ENCODE measurements around the gene COL24A1.

DNA sequence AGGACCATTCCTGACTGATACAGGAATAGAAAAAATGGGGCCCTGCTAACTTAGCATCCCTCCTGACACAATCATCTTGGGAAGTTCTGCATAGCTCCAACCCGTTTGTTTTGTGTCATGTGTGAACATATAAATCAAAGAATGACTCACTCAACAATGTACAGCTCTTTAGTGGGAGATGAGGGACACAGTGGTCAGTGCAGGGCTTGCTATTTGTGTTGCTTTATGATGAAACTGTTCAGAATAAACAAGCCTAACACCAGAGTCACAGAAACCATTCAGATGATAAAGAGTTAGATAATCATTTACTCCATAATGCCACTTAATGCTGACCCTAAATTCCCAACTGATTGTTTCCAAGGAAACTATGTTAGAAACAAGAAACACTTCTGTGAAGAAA is 294.1 kb downstream of the COL24A1 start:
- TF ChIP-seq POLR2A (IDR thresholded peaks at IDR 0.05) (no peak), EP300 (IDR thresholded peaks at IDR 0.05) (no peak)
- TF ChIP-seq, protein P1, sequence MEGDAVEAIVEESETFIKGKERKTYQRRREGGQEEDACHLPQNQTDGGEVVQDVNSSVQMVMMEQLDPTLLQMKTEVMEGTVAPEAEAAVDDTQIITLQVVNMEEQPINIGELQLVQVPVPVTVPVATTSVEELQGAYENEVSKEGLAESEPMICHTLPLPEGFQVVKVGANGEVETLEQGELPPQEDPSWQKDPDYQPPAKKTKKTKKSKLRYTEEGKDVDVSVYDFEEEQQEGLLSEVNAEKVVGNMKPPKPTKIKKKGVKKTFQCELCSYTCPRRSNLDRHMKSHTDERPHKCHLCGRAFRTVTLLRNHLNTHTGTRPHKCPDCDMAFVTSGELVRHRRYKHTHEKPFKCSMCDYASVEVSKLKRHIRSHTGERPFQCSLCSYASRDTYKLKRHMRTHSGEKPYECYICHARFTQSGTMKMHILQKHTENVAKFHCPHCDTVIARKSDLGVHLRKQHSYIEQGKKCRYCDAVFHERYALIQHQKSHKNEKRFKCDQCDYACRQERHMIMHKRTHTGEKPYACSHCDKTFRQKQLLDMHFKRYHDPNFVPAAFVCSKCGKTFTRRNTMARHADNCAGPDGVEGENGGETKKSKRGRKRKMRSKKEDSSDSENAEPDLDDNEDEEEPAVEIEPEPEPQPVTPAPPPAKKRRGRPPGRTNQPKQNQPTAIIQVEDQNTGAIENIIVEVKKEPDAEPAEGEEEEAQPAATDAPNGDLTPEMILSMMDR (IDR thresholded peaks at IDR 0.05) = no peak
